Kidney epithelial cell (primary cell): ENCODE data around the gene MYO5A. TPM values are rescaled to one million over a fixed set of nuclear protein-coding genes. Genes with fewer than 3 reads are reported as not detected.

Experiments used
- DNase-seq: peaks from one replicate; pipeline ENCODE4 v3.0.0-alpha.2; 2010; ENCODE audit warnings: low read depth
- H3K27me3 ChIP-seq: 2 replicates; pipeline ENCODE4 v1.6.0; 2011; ENCODE audit warnings: low read length; ENCODE audit not compliant: control insufficient read depth, insufficient read depth
- H3K36me3 ChIP-seq: 2 replicates; pipeline ENCODE4 v1.5.1; 2011; ENCODE audit warnings: low read length; ENCODE audit not compliant: control insufficient read depth, insufficient read depth
- H3K4me3 ChIP-seq: 2 replicates; pipeline ENCODE4 v1.5.1; 2011; ENCODE audit warnings: low read depth, mild to moderate bottlenecking, control low read depth, low read length
- total RNA-seq: library from RNA; depleted of rRNA; stranded (reverse); fragments of >200 nt; gene quantifications from 2 replicates; pipeline ENCODE4 v1.2.3, GENCODE V29; 2015
- TF ChIP-seq, protein P1 (sequence below): IDR thresholded peaks from 2 replicates; pipeline ENCODE4 v1.5.1; 2011; ENCODE audit warnings: mild to moderate bottlenecking, moderate library complexity, low read length, control low read depth, inconsistent platforms; ENCODE audit not compliant: insufficient read depth, poor library complexity, severe bottlenecking

Gene MYO5A
- total RNA-seq, 1 donor from 2014 or later, result 31.4 TPM

DNA sequence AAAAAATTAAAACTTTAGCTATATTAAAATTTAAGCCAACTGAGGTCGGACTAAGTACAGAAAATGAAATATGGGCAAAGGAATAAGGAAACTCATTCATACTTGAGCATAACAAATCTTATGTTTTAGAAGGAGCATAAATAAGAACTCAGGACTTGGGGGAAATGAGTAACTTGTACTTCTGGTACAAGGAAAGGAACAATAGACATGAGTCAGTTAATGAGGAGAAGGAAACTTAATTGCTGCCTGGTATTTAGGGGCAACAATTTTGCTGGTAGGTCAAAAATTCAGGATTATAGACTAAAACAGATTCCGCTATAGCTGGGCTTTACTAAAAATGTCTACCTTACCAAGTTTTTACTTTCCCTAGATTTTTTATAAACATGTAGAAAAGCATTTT is 113.1 kb downstream of the MYO5A start:
- Histone ChIP-seq H3K36me3 (no peaks in the 10 kb centered on the region), H3K27me3 (no peaks in the 10 kb centered on the region), H3K4me3 (no peak overlapping the region)
- TF ChIP-seq, protein P1, sequence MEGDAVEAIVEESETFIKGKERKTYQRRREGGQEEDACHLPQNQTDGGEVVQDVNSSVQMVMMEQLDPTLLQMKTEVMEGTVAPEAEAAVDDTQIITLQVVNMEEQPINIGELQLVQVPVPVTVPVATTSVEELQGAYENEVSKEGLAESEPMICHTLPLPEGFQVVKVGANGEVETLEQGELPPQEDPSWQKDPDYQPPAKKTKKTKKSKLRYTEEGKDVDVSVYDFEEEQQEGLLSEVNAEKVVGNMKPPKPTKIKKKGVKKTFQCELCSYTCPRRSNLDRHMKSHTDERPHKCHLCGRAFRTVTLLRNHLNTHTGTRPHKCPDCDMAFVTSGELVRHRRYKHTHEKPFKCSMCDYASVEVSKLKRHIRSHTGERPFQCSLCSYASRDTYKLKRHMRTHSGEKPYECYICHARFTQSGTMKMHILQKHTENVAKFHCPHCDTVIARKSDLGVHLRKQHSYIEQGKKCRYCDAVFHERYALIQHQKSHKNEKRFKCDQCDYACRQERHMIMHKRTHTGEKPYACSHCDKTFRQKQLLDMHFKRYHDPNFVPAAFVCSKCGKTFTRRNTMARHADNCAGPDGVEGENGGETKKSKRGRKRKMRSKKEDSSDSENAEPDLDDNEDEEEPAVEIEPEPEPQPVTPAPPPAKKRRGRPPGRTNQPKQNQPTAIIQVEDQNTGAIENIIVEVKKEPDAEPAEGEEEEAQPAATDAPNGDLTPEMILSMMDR, result no peak
- DNase-seq, result no peak

DNA sequence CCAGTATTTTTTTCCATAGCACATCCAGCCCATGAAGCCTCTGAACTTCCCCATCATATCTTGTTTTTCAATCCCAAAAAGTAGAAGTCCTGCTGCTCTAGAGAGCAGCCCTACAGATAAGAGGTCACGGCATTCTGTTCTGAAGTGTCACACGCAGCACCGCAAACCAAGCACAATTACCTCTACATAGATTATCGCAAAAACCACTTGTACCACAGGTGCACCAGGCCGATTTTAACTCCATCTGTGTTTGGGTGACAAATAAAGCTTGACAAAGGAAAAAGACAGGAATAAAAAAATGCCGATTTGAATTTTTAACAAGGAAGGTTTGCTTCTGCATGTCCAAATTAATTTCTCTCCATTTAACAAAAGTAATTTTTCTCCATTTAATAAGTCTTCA is 113.7 kb downstream of the MYO5A start:
- no peak overlapping the region for H3K4me3 ChIP-seq
- TF ChIP-seq, protein P1, result no peak
- DNase-seq, result no peak
- H3K36me3 ChIP-seq, result no peaks in the 10 kb centered on the region
- H3K27me3 ChIP-seq, result no peaks in the 10 kb centered on the region

DNA sequence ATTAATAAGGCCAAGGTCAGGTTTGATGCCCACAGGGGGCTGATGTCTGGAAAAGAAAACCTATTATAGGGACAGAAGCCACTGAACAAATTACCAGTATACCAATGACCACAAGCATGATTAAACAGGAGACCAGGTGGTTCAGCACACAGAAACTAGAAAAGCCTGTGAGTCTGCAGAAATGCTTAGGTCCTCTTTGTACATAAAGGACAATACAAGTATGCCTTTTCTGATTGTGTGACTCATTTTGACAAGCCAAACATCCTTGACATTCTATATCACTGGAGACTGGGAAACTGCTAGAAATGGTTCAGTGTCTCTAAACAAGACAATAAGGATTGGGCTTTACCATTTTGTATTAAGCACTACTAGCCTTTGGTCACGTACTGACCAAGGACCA is 119.9 kb downstream of the MYO5A start:
- no peak for DNase-seq

DNA sequence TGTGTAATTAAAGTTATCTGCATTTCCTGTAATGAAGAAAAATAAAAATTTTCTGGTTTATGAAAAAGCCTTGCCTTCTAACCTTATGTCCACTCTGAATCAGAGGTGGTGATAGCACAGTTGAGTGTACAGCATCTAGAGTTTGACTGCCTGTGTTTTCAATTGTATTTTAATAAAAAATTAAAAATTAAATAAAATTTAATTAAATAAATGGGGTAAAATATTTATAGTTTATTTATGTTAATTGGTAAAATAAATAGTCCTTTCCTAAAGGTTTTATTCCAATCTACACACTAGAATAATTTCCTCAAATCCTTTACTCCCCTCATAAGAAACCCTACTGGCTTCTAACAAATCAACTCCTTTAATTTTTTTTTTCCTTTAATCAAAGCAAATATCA is 121.3 kb downstream of the MYO5A start:
- H3K36me3 ChIP-seq, result no peaks in the 10 kb centered on the region
- TF ChIP-seq, protein P1, result no peak
- no peak overlapping the region for H3K4me3 ChIP-seq
- H3K27me3 ChIP-seq, result no peaks in the 10 kb centered on the region
- DNase-seq, result no peak

More for the DNA sequence above, 119.9 kb downstream of the MYO5A start:
- Histone ChIP-seq H3K4me3 (no peak overlapping the region), H3K27me3 (no peaks in the 10 kb centered on the region), H3K36me3 (no peaks in the 10 kb centered on the region)
- TF ChIP-seq, protein P1, result no peak

DNA sequence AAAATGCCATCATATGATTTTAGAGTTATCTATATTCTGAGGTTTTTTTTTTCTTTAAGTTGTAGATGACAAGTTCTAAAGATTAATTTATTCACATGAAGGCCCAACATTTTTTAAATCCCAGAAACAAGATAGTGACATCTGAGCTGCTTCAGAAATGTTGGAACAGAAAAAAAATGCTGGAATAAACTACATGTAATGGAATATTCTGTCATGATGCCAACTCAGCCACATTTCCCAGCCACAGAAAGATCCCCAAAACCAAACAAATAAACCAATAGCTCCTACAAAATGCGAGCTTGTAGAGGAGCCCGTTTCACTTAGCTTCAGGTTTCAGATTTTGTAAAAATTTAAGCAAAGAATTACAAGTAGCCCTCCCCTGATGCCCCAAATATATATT is 122.1 kb downstream of the MYO5A start:
- H3K36me3 ChIP-seq, result no peaks in the 10 kb centered on the region
- H3K4me3 ChIP-seq, result no peak overlapping the region
- TF ChIP-seq, protein P1, result no peak
- no peaks in the 10 kb centered on the region for H3K27me3 ChIP-seq
- no peak for DNase-seq

DNA sequence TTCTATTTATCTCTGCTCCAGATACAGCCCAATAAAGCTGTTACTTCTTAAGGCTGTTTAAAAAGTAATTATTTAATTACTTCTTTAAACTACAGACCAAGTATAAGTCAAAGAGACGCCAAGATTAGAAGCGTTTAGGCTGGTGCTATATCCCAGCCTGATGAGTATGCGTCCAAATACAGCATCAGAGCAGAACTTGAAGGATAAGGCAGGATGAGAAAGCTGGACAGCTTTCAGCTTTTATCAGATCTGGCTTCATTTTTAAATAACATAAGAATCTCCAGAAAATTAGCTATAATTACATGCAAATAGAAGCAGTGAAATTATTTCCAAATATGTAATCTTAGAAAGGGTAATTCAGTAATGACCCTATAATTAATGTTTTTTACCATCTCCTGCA is 122.8 kb downstream of the MYO5A start:
- H3K27me3 ChIP-seq, result no peaks in the 10 kb centered on the region
- TF ChIP-seq, protein P1, result no peak

More for the DNA sequence above, 122.8 kb downstream of the MYO5A start:
- Histone ChIP-seq H3K36me3 (no peaks in the 10 kb centered on the region), H3K4me3 (no peak overlapping the region)
- DNase-seq, result no peak
